ENCODE measurements around the gene KCNG3.

The KCNG3 gene

GRCh38 chr2:42480402-42480801 lies 13.4 kb downstream of the KCNG3 start:
- Histone ChIP-seq H3K9me3 (no peaks in the 10 kb centered on the region), H3K36me3 (no peaks in the 10 kb centered on the region), H3K4me3 (ENCODE audit: low read depth in 1 of 2, low read length in 1 of 2) (no peak overlapping the region), H3K27me3 (peaks cover 20% of the 10 kb centered on the region), H3K27ac (no peak overlapping the region), H3K4me1 (ENCODE audit: control insufficient read depth in 1 of 2, insufficient read depth in 1 of 2, low read depth in 1 of 2, low read length in 1 of 2) (no peaks in the 10 kb centered on the region)
- no peak for TF ChIP-seq CTCF (IDR thresholded peaks at IDR 0.05)

- Histone ChIP-seq H3K36me3 (no peaks in the 10 kb centered on the region), H3K4me3 (ENCODE audit: low read depth in 1 of 2, low read length in 1 of 2) (no peak overlapping the region), H3K9me3 (no peaks in the 10 kb centered on the region), H3K4me1 (ENCODE audit: control insufficient read depth in 1 of 2, insufficient read depth in 1 of 2, low read depth in 1 of 2, low read length in 1 of 2) (no peaks in the 10 kb centered on the region), H3K27me3 (peaks cover 15% of the 10 kb centered on the region), H3K27ac (no peak overlapping the region)
- no peak for TF ChIP-seq CTCF (IDR thresholded peaks at IDR 0.05)
Observed at GRCh38 chr2:42474765-42475454, 18.9 kb downstream of the KCNG3 start.

- no peaks in the 10 kb centered on the region for H3K9me3 ChIP-seq
- no peaks in the 10 kb centered on the region for H3K36me3 ChIP-seq
- no peaks in the 10 kb centered on the region for H3K4me1 ChIP-seq (ENCODE audit: control insufficient read depth in 1 of 2, insufficient read depth in 1 of 2, low read depth in 1 of 2, low read length in 1 of 2)
- no peak for TF ChIP-seq CTCF (IDR thresholded peaks at IDR 0.05)
- no peak overlapping the region for H3K4me3 ChIP-seq (ENCODE audit: low read depth in 1 of 2, low read length in 1 of 2)
- no peak overlapping the region for H3K27ac ChIP-seq
- peaks cover 11% of the 10 kb centered on the region for H3K27me3 ChIP-seq
Observed at GRCh38 chr2:42470706-42471105, 23.1 kb downstream of the KCNG3 start.

- no peaks in the 10 kb centered on the region for H3K4me1 ChIP-seq (ENCODE audit: control insufficient read depth in 1 of 2, insufficient read depth in 1 of 2, low read depth in 1 of 2, low read length in 1 of 2)
- no peak overlapping the region for H3K4me3 ChIP-seq (ENCODE audit: low read depth in 1 of 2, low read length in 1 of 2)
- TF ChIP-seq CTCF (IDR thresholded peaks at IDR 0.05): no peak
- no peaks in the 10 kb centered on the region for H3K36me3 ChIP-seq
- H3K9me3 ChIP-seq: no peaks in the 10 kb centered on the region
- H3K27me3 ChIP-seq: peaks cover 19% of the 10 kb centered on the region
- no peak overlapping the region for H3K27ac ChIP-seq
Observed at GRCh38 chr2:42464631-42465030, 29.2 kb downstream of the KCNG3 start.

- Histone ChIP-seq H3K4me3 (ENCODE audit: low read depth in 1 of 2, low read length in 1 of 2) (no peak overlapping the region), H3K27me3 (peaks cover 19% of the 10 kb centered on the region), H3K36me3 (no peaks in the 10 kb centered on the region), H3K4me1 (ENCODE audit: control insufficient read depth in 1 of 2, insufficient read depth in 1 of 2, low read depth in 1 of 2, low read length in 1 of 2) (no peaks in the 10 kb centered on the region), H3K27ac (no peak overlapping the region), H3K9me3 (no peaks in the 10 kb centered on the region)
- TF ChIP-seq CTCF (IDR thresholded peaks at IDR 0.05): no peak
Observed at GRCh38 chr2:42463570-42463969, 30.2 kb downstream of the KCNG3 start.

All from neutrophil (primary cell).